HCT116 (cell line): Measurements from ENCODE around the gene FBXO17. TPM values are rescaled to one million over a fixed set of nuclear protein-coding genes. Genes with fewer than 3 reads are reported as not detected.

Experiments used
- ATAC-seq: fragments of 200-7000 bp; cut with Tn5 transposase; 2 replicates; pipeline ENCODE4 v1.9.1; 2020; ENCODE audit warnings: mild to moderate bottlenecking, moderate library complexity
- BruUV-seq: library from RNA; stranded (reverse); fragments of 400-500 nt; replicated peaks from 2 replicates; lab custom pipeline; 2021; lab: Mats Ljungman, UMichigan
- CTCF ChIA-PET: fragments of 300-600 bp; sonication (Branson Sonifier 250); formaldehyde crosslinking; loops from one replicate; lab custom pipeline; 2021; ENCODE audit warnings: antibody characterized with exemption; lab: Charles Lee
- POLR2A ChIA-PET: fragments of 300-600, 350-600 bp; sonication (Branson Sonifier 250); formaldehyde crosslinking; loops from one replicate; lab custom pipeline; 2021; ENCODE audit warnings: antibody characterized with exemption; lab: Charles Lee
- RAD21 ChIA-PET, 2 experiments: fragments of 300-600 bp; sonication (Branson Sonifier 250); formaldehyde crosslinking; loops; one replicate each; lab custom pipeline; 2023; ENCODE audit warnings: low total read pairs in 2 of 2; ENCODE audit not compliant: uncharacterized antibody in 2 of 2, unreplicated experiment in 2 of 2, low non-redundant PET in 1 of 2; lab: Charles Lee
- DNase-seq: peaks from one replicate; pipeline ENCODE4 v3.0.0-alpha.2; 2010; ENCODE audit warnings: low read depth, low spot score
- H2AFZ ChIP-seq: fragments of 200-600 bp; shearing (Covaris generic), sonication (generic); 2 replicates; pipeline ENCODE4 v1.6.1; 2017; ENCODE audit warnings: low read depth, mixed run types, mixed read lengths, antibody characterized with exemption, low read length; ENCODE audit not compliant: poor library complexity, severe bottlenecking
- H3K27ac ChIP-seq: 2 replicates; pipeline ENCODE4 v1.5.1; 2012; ENCODE audit warnings: low read depth, low read length
- H3K27me3 ChIP-seq: fragments of 200-600 bp; sonication (generic); 2 replicates; pipeline ENCODE4 v1.6.1; 2016; ENCODE audit warnings: mixed run types, low read length, mixed read lengths; ENCODE audit not compliant: insufficient read depth
- H3K36me3 ChIP-seq, 2 experiments: fragments of 200-500 bp in 1 of 2; fragments of 200-600 bp in 1 of 2; sonication (Bioruptor generic) in 1 of 2; sonication (generic) in 1 of 2; 2 replicates each; pipeline versions ENCODE4 v1.5.1 to v1.6.1; 2014 to 2016; ENCODE audit warnings: low read length in 2 of 2, inconsistent platforms in 1 of 2, mixed read lengths in 1 of 2, mixed run types in 1 of 2; ENCODE audit not compliant: insufficient read depth in 2 of 2, control insufficient read depth in 1 of 2
- H3K4me1 ChIP-seq, 2 experiments: fragments of 200-600 bp in 1 of 2; sonication (generic) in 1 of 2; 2 replicates each; pipeline versions ENCODE4 v1.5.1 to v1.6.1; 2012 to 2017; ENCODE audit warnings: low read length in 2 of 2, inconsistent platforms in 1 of 2, mild to moderate bottlenecking in 1 of 2, mixed read lengths in 1 of 2, mixed run types in 1 of 2, moderate library complexity in 1 of 2; ENCODE audit not compliant: insufficient read depth in 2 of 2, control insufficient read depth in 1 of 2
- H3K4me2 ChIP-seq: fragments of 200-600 bp; sonication (generic); 2 replicates; pipeline ENCODE4 v1.6.1; 2017; ENCODE audit warnings: mixed run types, low read length, mixed read lengths
- H3K4me3 ChIP-seq, 2 experiments: fragments of 200-600 bp in 1 of 2; sonication (generic) in 1 of 2; replicated peaks in 1 of 2; 2 replicates each; pipeline ENCODE4 v1.5.1; 2011 to 2016; ENCODE audit warnings: low read length in 2 of 2, control low read depth in 1 of 2, low read depth in 1 of 2, mild to moderate bottlenecking in 1 of 2, mixed read lengths in 1 of 2, mixed run types in 1 of 2
- H3K79me2 ChIP-seq: fragments of 200-600 bp; sonication (generic); 2 replicates; pipeline ENCODE4 v1.6.1; 2017; ENCODE audit warnings: mild to moderate bottlenecking, mixed run types, low read length, moderate library complexity, mixed read lengths; ENCODE audit not compliant: insufficient read depth
- H3K9ac ChIP-seq: fragments of 200-600 bp; sonication (generic); 2 replicates; pipeline ENCODE4 v1.6.1; 2016; ENCODE audit warnings: low read length, mixed read lengths
- H3K9me2 ChIP-seq: fragments of 200-600 bp; sonication (generic), shearing (Covaris generic); 2 replicates; pipeline ENCODE4 v1.6.1; 2017; ENCODE audit warnings: mixed run types, mild to moderate bottlenecking, moderate library complexity; ENCODE audit not compliant: insufficient read depth
- H3K9me3 ChIP-seq, 2 experiments: fragments of 200-500 bp in 1 of 2; fragments of 200-600 bp in 1 of 2; sonication (Bioruptor generic) in 1 of 2; sonication (generic) in 1 of 2; 2 replicates each; pipeline ENCODE4 v1.6.1; 2014 to 2017; ENCODE audit warnings: low read length in 2 of 2, mixed read lengths in 2 of 2, inconsistent platforms in 1 of 2, low read depth in 1 of 2, mild to moderate bottlenecking in 1 of 2, mixed run types in 1 of 2, moderate library complexity in 1 of 2; ENCODE audit not compliant: control insufficient read depth in 1 of 2, insufficient read depth in 1 of 2
- H4K20me1 ChIP-seq: fragments of 200-600 bp; sonication (generic), shearing (Covaris generic); 2 replicates; pipeline ENCODE4 v1.6.1; 2017; ENCODE audit warnings: mixed run types, mild to moderate bottlenecking, moderate library complexity; ENCODE audit not compliant: insufficient read depth
- CBX3 ChIP-seq: IDR thresholded peaks from 2 replicates; pipeline ENCODE4 v1.6.1; 2012; ENCODE audit warnings: low read depth
- EZH2 ChIP-seq: fragments of 200-600 bp; sonication (generic); IDR thresholded peaks from 2 replicates; pipeline ENCODE4 v1.6.1; 2017; ENCODE audit warnings: antibody characterized with exemption, mixed run types
- SIN3A ChIP-seq: IDR thresholded peaks from 2 replicates; pipeline ENCODE4 v1.6.1; 2012; ENCODE audit warnings: low read depth
- SP1 ChIP-seq: IDR thresholded peaks from 2 replicates; pipeline ENCODE4 v1.6.1; 2012; ENCODE audit warnings: low read depth
- SRF ChIP-seq: IDR thresholded peaks from 2 replicates; pipeline ENCODE4 v1.6.1; 2012; ENCODE audit warnings: low read depth
- TCF7L2 ChIP-seq: IDR thresholded peaks from 2 replicates; pipeline ENCODE4 v1.7.0; 2011; ENCODE audit warnings: borderline replicate concordance, inconsistent platforms; ENCODE audit not compliant: insufficient read depth, insufficient read length; ENCODE audit errors: extremely low read depth
- YY1 ChIP-seq: IDR thresholded peaks from 2 replicates; pipeline ENCODE4 v1.6.1; 2011; ENCODE audit warnings: low read length, low read depth, moderate library complexity, mild to moderate bottlenecking; ENCODE audit not compliant: insufficient replicate concordance; ENCODE audit errors: extremely low read depth
- ZFX ChIP-seq: fragments of 450-650 bp; IDR thresholded peaks from 2 replicates; pipeline ENCODE4 v1.6.1; 2017
- ZNF274 ChIP-seq: fragments of 200-500 bp; sonication (Bioruptor generic); IDR thresholded peaks from 2 replicates; pipeline ENCODE4 v1.6.1; 2014; ENCODE audit warnings: mild to moderate bottlenecking, low read depth, low read length, inconsistent platforms
- intact Hi-C: fragments of 100-400 bp; cut with micrococcal nuclease; formaldehyde crosslinking; loops from 2 replicates; pipeline ENCODE4 v1.10.0; 2022
- total RNA-seq: library from RNA; stranded (reverse); gene quantifications from one replicate; pipeline ENCODE4 v1.2.1, GENCODE V29; 2021; ENCODE audit not compliant: unreplicated experiment
- TF ChIP-seq, protein P1 (sequence below): IDR thresholded peaks from 2 replicates; pipeline ENCODE4 v1.6.1; 2012

FBXO17 gene
- total RNA-seq, 1 experiment from 2014 or later: 18.5 TPM

DNA sequence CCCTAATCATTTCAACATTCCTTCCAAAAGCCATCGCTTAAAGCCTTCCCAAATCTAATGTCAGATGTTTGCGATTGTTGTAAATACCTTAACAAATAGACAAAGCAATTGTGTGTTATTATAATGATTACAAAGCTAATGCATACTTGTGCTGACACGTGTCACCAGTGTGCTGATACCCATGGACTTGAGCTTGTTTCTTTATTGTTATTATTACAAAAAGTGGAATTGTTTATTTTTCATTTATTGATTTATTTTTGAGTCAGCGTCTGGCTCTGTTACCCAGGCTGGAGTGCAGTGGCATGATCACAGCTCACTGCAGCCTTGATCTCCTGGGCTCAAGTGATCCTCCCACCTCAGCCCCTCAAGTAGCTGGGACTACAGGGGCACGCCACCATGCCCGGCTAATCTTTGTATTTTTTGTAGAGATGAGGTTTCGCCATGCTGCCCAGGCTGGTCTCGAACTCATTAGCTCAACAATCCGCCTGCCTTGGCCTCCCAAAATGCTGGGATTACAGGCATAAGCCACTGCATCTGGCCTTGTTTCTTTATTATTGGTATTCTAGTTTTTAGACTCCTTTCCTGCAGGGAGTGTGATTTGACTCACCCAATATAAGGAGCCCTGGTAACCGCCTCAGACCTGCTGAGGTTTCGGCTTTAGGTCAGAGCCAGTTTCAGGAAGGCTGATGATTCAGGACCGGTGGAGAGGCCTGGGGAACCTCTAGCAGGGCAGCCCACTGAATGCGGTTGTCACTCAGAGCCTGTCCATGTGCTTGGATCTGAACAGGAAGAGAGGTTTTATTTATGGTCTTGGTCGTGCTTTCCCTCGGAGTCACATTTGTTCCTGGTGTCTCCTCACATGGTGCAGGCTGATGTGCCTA lies 2.1 kb upstream of the FBXO17 start:
- BruUV-seq: no TSS peak
- no peak overlapping the region for H3K9ac ChIP-seq
- no peaks in the 10 kb centered on the region for H4K20me1 ChIP-seq
- H2AFZ ChIP-seq: no peak overlapping the region
- no peak overlapping the region for H3K4me3 ChIP-seq
- H3K9me3 ChIP-seq: peaks cover 0 to 5% of the 10 kb centered on the region in 2 experiments; a peak in 2 of 4 replicates
- no peaks in the 10 kb centered on the region for H3K9me2 ChIP-seq
- no peaks in the 10 kb centered on the region for H3K36me3 ChIP-seq
- no peak for DNase-seq
- RAD21 ChIA-PET: no interaction called here
- TF ChIP-seq TCF7L2 (no peak), SIN3A (no peak), SP1 (no peak), ZFX (no peak), EZH2 (no peak), CBX3 (no peak), SRF (no peak), ZNF274 (no peak), YY1 (no peak)
- TF ChIP-seq, protein P1, sequence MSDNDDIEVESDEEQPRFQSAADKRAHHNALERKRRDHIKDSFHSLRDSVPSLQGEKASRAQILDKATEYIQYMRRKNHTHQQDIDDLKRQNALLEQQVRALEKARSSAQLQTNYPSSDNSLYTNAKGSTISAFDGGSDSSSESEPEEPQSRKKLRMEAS: no peak
- H3K4me1 ChIP-seq: peaks cover 8 to 11% of the 10 kb centered on the region in 2 experiments; a peak in 3 of 4 replicates
- H3K79me2 ChIP-seq: peaks cover 12% of the 10 kb centered on the region
- H3K27me3 ChIP-seq: no peaks in the 10 kb centered on the region
- CTCF ChIA-PET: no interaction called here
- ATAC-seq: no peak
- no peak overlapping the region for H3K4me2 ChIP-seq
- POLR2A ChIA-PET: no interaction called here
- intact Hi-C loops: no loop called here
- H3K27ac ChIP-seq: no peak overlapping the region
